Vagina (tissue), 2 donors: Measurements from ENCODE around the gene KIRREL3. TPM values are rescaled to one million over a fixed set of nuclear protein-coding genes. Genes with fewer than 3 reads are reported as not detected.

Experiments
- DNase-seq, 2 donors: peaks; one replicate each; pipeline ENCODE4 v3.0.0-alpha.2; 2017; ENCODE audit errors: extremely low spot score in 2 of 2
- H3K27ac ChIP-seq: fragments of 200-600 bp; sonication (generic); one replicate; pipeline ENCODE4 v1.5.1; 2019
- H3K27me3 ChIP-seq: fragments of 200-600 bp; sonication (generic); one replicate; pipeline ENCODE4 v1.5.1; 2019
- H3K36me3 ChIP-seq, 2 donors: fragments of 200-600 bp; sonication (generic); one replicate each; pipeline ENCODE4 v1.5.1; 2017 to 2019
- H3K4me1 ChIP-seq: fragments of 200-600 bp; sonication (generic); one replicate; pipeline ENCODE4 v1.5.1; 2019
- H3K4me3 ChIP-seq, 2 donors: fragments of 200-600 bp; sonication (generic); 1 replicate in 1 of 2; 2 replicates in 1 of 2; pipeline ENCODE4 v1.5.1; 2016 to 2019
- H3K9me3 ChIP-seq: fragments of 200-600 bp; sonication (generic); one replicate; pipeline ENCODE4 v1.5.1; 2019
- POLR2A ChIP-seq, 2 donors: fragments of 450-650 bp; IDR thresholded peaks; one replicate each; pipeline ENCODE4 v1.6.1; 2017; ENCODE audit warnings: antibody characterized with exemption in 2 of 2, mild to moderate bottlenecking in 2 of 2, moderate library complexity in 2 of 2
- POLR2AphosphoS5 ChIP-seq, 2 donors: sonication (generic); formaldehyde crosslinking; IDR thresholded peaks; one replicate each; pipeline ENCODE4 v1.9.0; 2017; ENCODE audit warnings: antibody characterized with exemption in 2 of 2, mild to moderate bottlenecking in 2 of 2, low read depth in 1 of 2; ENCODE audit not compliant: insufficient read depth in 1 of 2
- intact Hi-C: fragments of 100-400 bp; cut with DNase I; formaldehyde crosslinking; loops from one replicate; pipeline ENCODE4 v1.15.1; 2023
- total RNA-seq: library from RNA; depleted of rRNA; stranded (reverse); fragments of >200 nt; gene quantifications from one replicate; pipeline ENCODE4 v1.2.3, GENCODE V29; 2016
- TF ChIP-seq, protein P1 (sequence below), 3 experiments: fragments of 450-650 bp in 2 of 3; fragments of 200-600 bp in 1 of 3; sonication (generic) in 1 of 3; IDR thresholded peaks; one replicate each; pipeline ENCODE4 v1.5.1; 2017 to 2019; ENCODE audit warnings: antibody characterized with exemption in 3 of 3, mild to moderate bottlenecking in 2 of 3, moderate library complexity in 2 of 3

The KIRREL3 gene
- total RNA-seq, 1 donor from 2014 or later: not detected

DNA sequence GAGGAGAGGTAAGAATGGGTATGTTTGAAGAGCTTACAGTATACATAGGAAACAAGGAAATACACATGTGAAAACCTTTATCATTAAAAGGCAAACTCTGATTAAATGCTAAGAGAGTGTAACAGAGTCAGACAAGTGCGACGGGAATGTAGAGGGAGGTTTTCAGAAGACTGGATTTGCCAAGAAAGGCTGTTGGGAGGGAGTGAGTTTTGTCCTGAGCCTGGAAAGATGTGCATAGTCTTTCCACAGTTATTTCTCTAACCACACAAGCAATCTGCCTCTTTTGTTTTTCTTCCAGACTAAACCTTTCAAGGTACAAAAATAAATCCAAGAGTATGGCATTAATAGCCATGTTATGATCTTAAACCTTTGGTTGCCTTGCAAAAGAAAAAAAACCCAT is 170.9 kb downstream of the KIRREL3 start:
- H3K36me3 ChIP-seq: no peaks in the 10 kb centered on the region
- no peaks in the 10 kb centered on the region for H3K4me1 ChIP-seq
- no peak overlapping the region for H3K27ac ChIP-seq
- intact Hi-C loops: no loop called here
- no peaks in the 10 kb centered on the region for H3K27me3 ChIP-seq
- DNase-seq: no peak
- no peaks in the 10 kb centered on the region for H3K9me3 ChIP-seq
- H3K4me3 ChIP-seq: no peak overlapping the region
- TF ChIP-seq, protein P1, sequence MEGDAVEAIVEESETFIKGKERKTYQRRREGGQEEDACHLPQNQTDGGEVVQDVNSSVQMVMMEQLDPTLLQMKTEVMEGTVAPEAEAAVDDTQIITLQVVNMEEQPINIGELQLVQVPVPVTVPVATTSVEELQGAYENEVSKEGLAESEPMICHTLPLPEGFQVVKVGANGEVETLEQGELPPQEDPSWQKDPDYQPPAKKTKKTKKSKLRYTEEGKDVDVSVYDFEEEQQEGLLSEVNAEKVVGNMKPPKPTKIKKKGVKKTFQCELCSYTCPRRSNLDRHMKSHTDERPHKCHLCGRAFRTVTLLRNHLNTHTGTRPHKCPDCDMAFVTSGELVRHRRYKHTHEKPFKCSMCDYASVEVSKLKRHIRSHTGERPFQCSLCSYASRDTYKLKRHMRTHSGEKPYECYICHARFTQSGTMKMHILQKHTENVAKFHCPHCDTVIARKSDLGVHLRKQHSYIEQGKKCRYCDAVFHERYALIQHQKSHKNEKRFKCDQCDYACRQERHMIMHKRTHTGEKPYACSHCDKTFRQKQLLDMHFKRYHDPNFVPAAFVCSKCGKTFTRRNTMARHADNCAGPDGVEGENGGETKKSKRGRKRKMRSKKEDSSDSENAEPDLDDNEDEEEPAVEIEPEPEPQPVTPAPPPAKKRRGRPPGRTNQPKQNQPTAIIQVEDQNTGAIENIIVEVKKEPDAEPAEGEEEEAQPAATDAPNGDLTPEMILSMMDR (IDR thresholded peaks at IDR 0.05): no peak
- TF ChIP-seq POLR2A (IDR thresholded peaks at IDR 0.05): no peak

DNA sequence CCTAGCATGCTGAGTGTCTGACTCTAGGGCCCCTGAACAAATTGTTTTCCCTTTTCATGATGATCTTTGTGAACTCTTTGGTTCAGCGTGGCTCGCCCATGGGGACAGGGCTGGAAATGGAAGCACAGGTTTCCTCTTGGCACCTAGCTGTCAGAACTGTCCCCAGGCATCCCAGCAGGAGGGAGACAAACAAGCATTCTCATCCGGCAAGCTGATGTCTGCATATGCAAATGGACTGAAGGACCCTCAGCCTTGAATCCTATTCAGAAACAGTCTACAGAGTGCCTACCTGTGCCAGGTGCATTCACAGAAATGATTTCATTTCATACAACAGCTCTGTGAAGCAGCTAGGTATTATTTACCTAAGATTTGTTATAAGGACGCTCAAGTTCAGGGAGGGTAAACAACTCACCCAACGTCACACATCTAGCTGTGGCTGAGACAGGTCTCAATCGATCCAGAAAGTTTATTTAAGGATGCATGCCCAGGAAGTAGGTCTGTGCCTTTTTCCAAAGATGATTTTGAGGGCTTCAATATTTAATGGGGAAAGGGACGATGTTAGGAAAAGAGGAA is 176.4 kb downstream of the KIRREL3 start:
- intact Hi-C loops: no loop called here

DNA sequence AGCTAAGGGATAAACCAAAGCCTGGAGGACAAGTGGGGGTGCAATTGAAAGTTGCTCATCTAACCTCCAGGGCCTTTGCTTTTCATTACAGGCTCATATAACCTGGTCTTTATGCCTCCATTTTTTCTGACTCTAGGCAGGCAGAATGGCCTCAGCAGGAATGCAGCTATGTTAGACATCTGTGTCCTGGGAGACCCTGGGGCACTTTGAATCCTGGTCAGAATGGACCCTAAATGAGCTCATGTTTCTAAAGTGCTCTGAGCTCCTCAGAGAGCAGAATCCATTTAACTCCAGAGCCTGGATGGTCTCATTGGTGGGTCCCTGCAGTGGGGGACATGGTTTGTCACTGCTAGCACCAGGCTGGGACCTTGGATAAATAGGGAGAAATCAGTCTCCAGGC is 177.3 kb downstream of the KIRREL3 start:
- intact Hi-C loops: no loop called here
- no peaks in the 10 kb centered on the region for H3K36me3 ChIP-seq
- TF ChIP-seq POLR2A (IDR thresholded peaks at IDR 0.05): no peak
- no peak for TF ChIP-seq POLR2AphosphoS5 (IDR thresholded peaks at IDR 0.05; ENCODE audit: insufficient read depth in 1 of 2, low read depth in 1 of 2)
- TF ChIP-seq, protein P1 (IDR thresholded peaks at IDR 0.05): no peak
- H3K27ac ChIP-seq: no peak overlapping the region
- DNase-seq: no peak
- H3K4me3 ChIP-seq: no peak overlapping the region
- no peaks in the 10 kb centered on the region for H3K4me1 ChIP-seq
- no peaks in the 10 kb centered on the region for H3K27me3 ChIP-seq
- no peaks in the 10 kb centered on the region for H3K9me3 ChIP-seq

More for the DNA sequence above, 176.4 kb downstream of the KIRREL3 start:
- H3K27me3 ChIP-seq: no peaks in the 10 kb centered on the region
- no peak for DNase-seq
- H3K4me3 ChIP-seq: no peak overlapping the region
- TF ChIP-seq POLR2AphosphoS5 (IDR thresholded peaks at IDR 0.05; ENCODE audit: insufficient read depth in 1 of 2, low read depth in 1 of 2): no peak
- no peak for TF ChIP-seq POLR2A (IDR thresholded peaks at IDR 0.05)
- TF ChIP-seq, protein P1 (IDR thresholded peaks at IDR 0.05): no peak
- no peaks in the 10 kb centered on the region for H3K4me1 ChIP-seq
- H3K36me3 ChIP-seq: no peaks in the 10 kb centered on the region
- no peak overlapping the region for H3K27ac ChIP-seq
- H3K9me3 ChIP-seq: no peaks in the 10 kb centered on the region

DNA sequence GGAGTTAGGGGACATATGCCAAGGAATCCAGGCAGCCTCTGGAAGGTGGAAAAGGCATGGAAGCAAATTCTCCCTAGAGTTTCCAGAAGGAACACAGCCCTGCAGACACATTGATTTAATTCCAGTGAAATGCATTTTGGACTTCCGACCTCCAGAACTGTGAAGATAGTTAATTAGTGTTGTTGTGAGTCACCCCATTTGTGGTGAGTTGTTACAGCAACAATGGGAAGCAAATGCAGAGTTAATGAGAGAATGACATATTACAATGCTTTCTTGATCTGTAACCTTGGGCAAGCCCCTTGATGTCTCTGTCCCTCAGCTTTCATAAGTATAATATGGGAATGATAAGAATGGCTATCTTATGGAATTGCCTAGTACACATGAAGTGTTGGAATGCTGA is 178.7 kb downstream of the KIRREL3 start:
- TF ChIP-seq POLR2A (IDR thresholded peaks at IDR 0.05) (no peak), POLR2AphosphoS5 (IDR thresholded peaks at IDR 0.05; ENCODE audit: insufficient read depth in 1 of 2, low read depth in 1 of 2) (no peak)
- Histone ChIP-seq H3K27me3 (no peaks in the 10 kb centered on the region), H3K4me1 (no peaks in the 10 kb centered on the region), H3K9me3 (no peaks in the 10 kb centered on the region), H3K27ac (no peak overlapping the region), H3K4me3 (no peak overlapping the region), H3K36me3 (no peaks in the 10 kb centered on the region)
- intact Hi-C loops: no loop called here
- DNase-seq: no peak

DNA sequence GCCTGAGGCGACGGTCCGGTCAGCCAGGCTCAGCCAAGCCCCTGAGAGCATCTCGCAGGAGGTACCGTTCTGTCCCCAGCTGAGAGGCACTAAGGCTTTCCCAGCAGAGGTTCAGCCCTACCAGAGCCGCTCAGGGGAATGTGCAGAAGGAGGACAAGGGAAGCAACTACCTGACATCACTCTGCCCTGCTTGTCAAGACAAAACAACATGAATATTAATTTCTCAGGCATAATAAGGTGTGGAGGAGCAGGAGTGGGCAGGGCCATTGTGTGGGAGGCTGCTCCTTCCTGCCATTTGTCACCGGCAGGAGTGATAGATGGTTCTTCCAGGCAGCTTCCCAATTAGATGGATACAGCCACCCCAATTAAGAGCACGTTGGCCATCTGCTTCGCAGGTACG is 181.4 kb downstream of the KIRREL3 start:
- TF ChIP-seq POLR2AphosphoS5 (IDR thresholded peaks at IDR 0.05; ENCODE audit: insufficient read depth in 1 of 2, low read depth in 1 of 2) (no peak), POLR2A (IDR thresholded peaks at IDR 0.05) (no peak)
- TF ChIP-seq, protein P1 (IDR thresholded peaks at IDR 0.05): no peak
- H3K36me3 ChIP-seq: no peaks in the 10 kb centered on the region
- H3K9me3 ChIP-seq: no peaks in the 10 kb centered on the region
- H3K27me3 ChIP-seq: no peaks in the 10 kb centered on the region
- DNase-seq: no peak
- no peaks in the 10 kb centered on the region for H3K4me1 ChIP-seq
- H3K4me3 ChIP-seq: no peak overlapping the region
- H3K27ac ChIP-seq: no peak overlapping the region
- intact Hi-C loops: no loop called here
